Progenitor cell of endocrine pancreas (in vitro differentiated cells): ENCODE measurements around the gene POLR3K. TPM values are rescaled to one million over a fixed set of nuclear protein-coding genes. Genes with fewer than 3 reads are reported as not detected.

Source experiments
- DNase-seq: peaks from one replicate; pipeline ENCODE4 v3.0.0; 2021; ENCODE audit warnings: low spot score; ENCODE audit not compliant: unreplicated experiment
- H3K27ac Mint-ChIP-seq: 2 replicates; pipeline ENCODE4 v1.8.0; 2021; ENCODE audit warnings: mild to moderate bottlenecking, moderate library complexity, mixed read lengths
- H3K27me3 Mint-ChIP-seq: 2 replicates; pipeline ENCODE4 v1.8.0; 2021; ENCODE audit warnings: mixed read lengths
- H3K36me3 Mint-ChIP-seq: 2 replicates; pipeline ENCODE4 v1.8.0; 2022; ENCODE audit warnings: mixed read lengths; ENCODE audit not compliant: insufficient read depth
- H3K4me1 Mint-ChIP-seq: 2 replicates; pipeline ENCODE4 v1.8.0; 2021; ENCODE audit warnings: low read depth, mixed read lengths
- H3K4me3 Mint-ChIP-seq: 2 replicates; pipeline ENCODE4 v1.8.0; 2021; ENCODE audit warnings: low read depth, mild to moderate bottlenecking, moderate library complexity, mixed read lengths
- H3K9me3 Mint-ChIP-seq: 2 replicates; pipeline ENCODE4 v1.8.0; 2021; ENCODE audit warnings: low read depth, mixed read lengths
- total RNA-seq: library from RNA; stranded (reverse); gene quantifications from 2 replicates; pipeline ENCODE4 v1.2.1, GENCODE V29; 2021
- TF ChIP-seq, protein P1 (sequence below): fragments of 200-600 bp; sonication (generic); IDR thresholded peaks from one replicate; pipeline ENCODE4 v1.5.0; 2021; ENCODE audit warnings: antibody characterized with exemption, mild to moderate bottlenecking; ENCODE audit not compliant: unreplicated experiment

The POLR3K gene
- total RNA-seq, 1 donor from 2014 or later: 11.1 TPM

DNA sequence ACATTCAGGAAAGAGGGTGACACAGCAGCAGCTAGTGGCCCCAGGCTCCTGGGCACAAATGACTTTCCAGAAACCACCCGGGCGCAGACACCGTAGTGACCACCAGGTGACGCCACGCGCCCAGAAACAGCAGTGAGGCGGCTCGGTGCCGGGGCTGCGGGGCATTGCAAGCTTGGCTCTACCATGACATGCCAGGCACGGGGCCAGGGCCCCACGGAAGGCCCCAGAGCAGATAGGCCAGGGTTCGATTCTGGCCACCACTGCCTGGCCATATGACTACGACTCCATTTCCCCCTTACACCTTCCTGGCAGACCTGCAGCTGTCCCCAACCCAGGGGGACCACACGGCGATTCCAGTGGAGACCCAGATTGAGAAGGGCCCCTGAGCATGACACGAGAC is 12.3 kb upstream of the POLR3K start:
- no peak overlapping the region for H3K4me3 Mint-ChIP-seq
- TF ChIP-seq, protein P1, sequence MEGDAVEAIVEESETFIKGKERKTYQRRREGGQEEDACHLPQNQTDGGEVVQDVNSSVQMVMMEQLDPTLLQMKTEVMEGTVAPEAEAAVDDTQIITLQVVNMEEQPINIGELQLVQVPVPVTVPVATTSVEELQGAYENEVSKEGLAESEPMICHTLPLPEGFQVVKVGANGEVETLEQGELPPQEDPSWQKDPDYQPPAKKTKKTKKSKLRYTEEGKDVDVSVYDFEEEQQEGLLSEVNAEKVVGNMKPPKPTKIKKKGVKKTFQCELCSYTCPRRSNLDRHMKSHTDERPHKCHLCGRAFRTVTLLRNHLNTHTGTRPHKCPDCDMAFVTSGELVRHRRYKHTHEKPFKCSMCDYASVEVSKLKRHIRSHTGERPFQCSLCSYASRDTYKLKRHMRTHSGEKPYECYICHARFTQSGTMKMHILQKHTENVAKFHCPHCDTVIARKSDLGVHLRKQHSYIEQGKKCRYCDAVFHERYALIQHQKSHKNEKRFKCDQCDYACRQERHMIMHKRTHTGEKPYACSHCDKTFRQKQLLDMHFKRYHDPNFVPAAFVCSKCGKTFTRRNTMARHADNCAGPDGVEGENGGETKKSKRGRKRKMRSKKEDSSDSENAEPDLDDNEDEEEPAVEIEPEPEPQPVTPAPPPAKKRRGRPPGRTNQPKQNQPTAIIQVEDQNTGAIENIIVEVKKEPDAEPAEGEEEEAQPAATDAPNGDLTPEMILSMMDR: peak; percentile 91
- H3K4me1 Mint-ChIP-seq: peaks cover under 1% of the 10 kb centered on the region
- H3K36me3 Mint-ChIP-seq: peaks cover 3% of the 10 kb centered on the region
- no peaks in the 10 kb centered on the region for H3K9me3 Mint-ChIP-seq
- peak; percentile 78 for DNase-seq
- H3K27me3 Mint-ChIP-seq: no peaks in the 10 kb centered on the region
- H3K27ac Mint-ChIP-seq: no peak overlapping the region

DNA sequence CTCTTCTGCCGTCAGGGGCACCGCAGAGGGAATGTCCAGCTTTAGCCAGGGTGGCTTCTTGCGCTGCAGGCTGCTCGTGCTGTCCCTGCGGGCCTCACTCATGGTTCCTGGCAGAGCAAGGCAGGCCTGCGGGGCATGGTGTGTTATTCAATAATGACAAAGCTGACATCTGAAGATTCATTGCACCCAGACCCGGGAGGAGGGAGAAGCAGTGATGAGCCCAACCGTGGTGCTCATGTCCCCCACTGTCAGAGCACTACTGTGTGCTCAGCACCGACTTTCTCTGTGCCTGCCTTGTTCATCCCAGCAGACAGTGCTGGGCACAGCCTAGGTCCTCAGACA is 11.5 kb upstream of the POLR3K start:
- no peak for DNase-seq
- Mint-ChIP-seq H3K4me1 (no peaks in the 10 kb centered on the region), H3K36me3 (peaks cover 8% of the 10 kb centered on the region), H3K9me3 (no peaks in the 10 kb centered on the region), H3K4me3 (no peak overlapping the region), H3K27me3 (no peaks in the 10 kb centered on the region), H3K27ac (no peak overlapping the region)
- TF ChIP-seq, protein P1: no peak

DNA sequence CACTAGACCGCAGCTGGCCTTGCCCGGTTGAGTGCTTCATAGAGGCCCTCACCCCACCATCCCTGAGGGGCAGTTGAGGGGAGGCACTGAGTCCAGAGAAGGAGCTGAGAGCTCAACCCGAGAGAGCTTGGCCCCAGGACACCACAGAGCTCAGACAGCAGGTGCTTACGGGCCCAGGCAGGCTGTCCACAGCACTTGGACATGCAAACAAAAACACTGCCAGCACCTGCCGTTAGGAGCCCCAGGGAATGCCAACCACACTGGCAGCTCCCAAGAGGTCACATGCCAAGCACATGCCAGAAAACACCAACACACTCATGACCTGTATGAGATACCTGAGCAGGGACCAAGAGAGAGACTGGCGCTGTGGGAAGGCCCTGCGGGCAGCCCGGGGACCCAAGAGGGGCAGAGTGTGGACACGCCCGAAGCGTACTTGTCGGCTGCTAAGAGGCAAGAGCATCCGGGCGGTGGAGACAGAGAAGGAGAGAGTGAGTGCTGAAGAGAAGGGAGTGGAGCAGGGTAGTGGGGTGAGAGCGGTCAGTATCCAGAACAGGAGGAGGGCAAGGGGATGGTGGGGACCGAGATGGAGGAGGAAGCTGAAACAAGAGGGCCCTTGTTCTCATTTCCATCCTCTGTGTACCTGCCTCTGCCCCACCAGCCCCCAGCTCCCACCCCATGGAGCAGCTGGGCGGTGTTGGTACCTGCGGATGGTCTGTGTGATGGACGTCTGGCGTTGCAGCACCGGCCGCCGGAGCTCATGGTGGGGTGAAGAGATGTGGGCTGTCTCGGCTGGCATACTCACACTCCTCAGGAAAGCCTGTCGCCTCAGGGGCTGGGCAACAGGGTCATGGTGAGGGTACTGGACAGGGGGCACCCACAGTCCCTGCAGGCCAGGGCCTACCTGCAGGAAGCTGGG is 10.8 kb upstream of the POLR3K start:
- Mint-ChIP-seq H3K27me3 (no peaks in the 10 kb centered on the region), H3K27ac (no peak overlapping the region), H3K36me3 (peaks cover 8% of the 10 kb centered on the region), H3K9me3 (no peaks in the 10 kb centered on the region), H3K4me1 (no peaks in the 10 kb centered on the region), H3K4me3 (no peak overlapping the region)
- TF ChIP-seq, protein P1: no peak
- no peak for DNase-seq

DNA sequence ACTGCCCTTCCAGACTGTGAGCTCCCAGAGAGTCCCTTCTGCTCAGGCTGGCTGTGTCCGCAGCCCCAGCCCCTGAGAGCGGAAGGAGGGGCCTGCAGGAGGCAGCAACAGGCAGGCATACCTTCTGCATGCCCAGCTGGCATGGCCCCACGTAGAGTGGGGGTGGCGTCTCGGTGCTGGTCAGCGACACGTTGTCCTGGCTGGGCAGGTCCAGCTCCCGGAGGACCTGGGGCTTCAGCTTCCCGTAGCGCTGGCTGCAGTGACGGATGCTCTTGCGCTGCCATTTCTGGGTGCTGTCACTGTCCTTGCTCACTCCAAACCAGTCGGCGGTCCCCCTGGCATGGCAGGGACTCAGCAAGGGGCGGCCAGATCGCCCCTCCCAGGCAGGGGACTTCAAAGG is 10.1 kb upstream of the POLR3K start:
- TF ChIP-seq, protein P1: no peak
- Mint-ChIP-seq H3K27ac (no peak overlapping the region), H3K27me3 (no peaks in the 10 kb centered on the region), H3K4me1 (no peaks in the 10 kb centered on the region), H3K4me3 (no peak overlapping the region), H3K36me3 (peaks cover 8% of the 10 kb centered on the region), H3K9me3 (no peaks in the 10 kb centered on the region)
- no peak for DNase-seq

DNA sequence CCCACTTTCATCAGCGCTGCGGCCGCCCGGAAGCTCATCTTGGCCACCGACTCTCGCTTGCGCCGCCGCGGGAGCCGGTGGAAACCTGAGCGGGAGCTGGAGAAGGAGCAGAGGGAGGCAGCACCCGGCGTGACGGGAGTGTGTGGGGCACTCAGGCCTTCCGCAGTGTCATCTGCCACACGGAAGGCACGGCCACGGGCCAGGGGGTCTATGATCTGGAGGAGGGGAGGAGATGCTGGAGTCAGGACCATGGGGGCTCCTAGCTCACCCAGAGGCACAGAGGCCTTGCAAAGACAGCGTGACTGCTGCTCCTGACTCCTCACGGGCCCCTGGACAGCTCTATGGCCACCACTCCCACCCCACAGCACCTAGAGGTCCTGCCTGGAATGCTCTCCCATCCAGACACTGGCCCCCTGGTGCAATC is 9.6 kb upstream of the POLR3K start:
- H3K4me1 Mint-ChIP-seq: no peaks in the 10 kb centered on the region
- DNase-seq: no peak
- H3K27me3 Mint-ChIP-seq: no peaks in the 10 kb centered on the region
- no peaks in the 10 kb centered on the region for H3K9me3 Mint-ChIP-seq
- no peak overlapping the region for H3K27ac Mint-ChIP-seq
- no peak overlapping the region for H3K4me3 Mint-ChIP-seq
- peaks cover 11% of the 10 kb centered on the region for H3K36me3 Mint-ChIP-seq
- TF ChIP-seq, protein P1: no peak
